Calu3 (cell line): ENCODE measurements around the gene CAPNS1. TPM values are rescaled to one million over a fixed set of nuclear protein-coding genes. Genes with fewer than 3 reads are reported as not detected.

Experiments
- BruUV-seq: library from RNA; stranded (reverse); fragments of 400-500 nt; replicated peaks from 2 replicates; lab custom pipeline; 2021; lab: Mats Ljungman, UMichigan
- CTCF ChIA-PET: fragments of 300-600 bp; sonication (Branson Sonifier 250); formaldehyde crosslinking; loops from one replicate; lab custom pipeline; 2022; ENCODE audit warnings: antibody characterized with exemption; lab: Charles Lee
- DNase-seq: peaks from one replicate; pipeline ENCODE4 v3.0.0; 2022
- H3K27ac Mint-ChIP-seq: one replicate; pipeline ENCODE4 v1.8.0; 2022; ENCODE audit warnings: mixed read lengths; ENCODE audit not compliant: unreplicated experiment
- H3K27me3 Mint-ChIP-seq: one replicate; pipeline ENCODE4 v1.8.0; 2022; ENCODE audit warnings: mixed read lengths; ENCODE audit not compliant: unreplicated experiment
- H3K36me3 Mint-ChIP-seq: one replicate; pipeline ENCODE4 v1.8.0; 2022; ENCODE audit warnings: mild to moderate bottlenecking, moderate library complexity, mixed read lengths; ENCODE audit not compliant: insufficient read depth, unreplicated experiment
- H3K4me1 Mint-ChIP-seq: one replicate; pipeline ENCODE4 v1.8.0; 2022; ENCODE audit warnings: mild to moderate bottlenecking, low read depth, mixed read lengths; ENCODE audit not compliant: unreplicated experiment
- H3K4me3 Mint-ChIP-seq: one replicate; pipeline ENCODE4 v1.8.0; 2022; ENCODE audit warnings: mild to moderate bottlenecking, low read depth, moderate library complexity, mixed read lengths; ENCODE audit not compliant: unreplicated experiment
- H3K9me3 Mint-ChIP-seq: one replicate; pipeline ENCODE4 v1.8.0; 2022; ENCODE audit warnings: low read depth, mixed read lengths; ENCODE audit not compliant: unreplicated experiment
- intact Hi-C: fragments of 100-400 bp; cut with micrococcal nuclease; formaldehyde crosslinking; loops from one replicate; pipeline ENCODE4 v1.10.0; 2022; ENCODE audit not compliant: unreplicated experiment
- total RNA-seq: library from RNA; stranded (reverse); gene quantifications from 2 replicates; pipeline ENCODE4 v1.2.3, GENCODE V29; 2022
- TF ChIP-seq, protein P1 (sequence below): fragments of 200-600 bp; IDR thresholded peaks from one replicate; pipeline ENCODE4 v1.8.0; 2022; ENCODE audit warnings: antibody characterized with exemption; ENCODE audit not compliant: unreplicated experiment

CAPNS1 gene
- total RNA-seq, 1 experiment from 2014 or later = 894 TPM

DNA sequence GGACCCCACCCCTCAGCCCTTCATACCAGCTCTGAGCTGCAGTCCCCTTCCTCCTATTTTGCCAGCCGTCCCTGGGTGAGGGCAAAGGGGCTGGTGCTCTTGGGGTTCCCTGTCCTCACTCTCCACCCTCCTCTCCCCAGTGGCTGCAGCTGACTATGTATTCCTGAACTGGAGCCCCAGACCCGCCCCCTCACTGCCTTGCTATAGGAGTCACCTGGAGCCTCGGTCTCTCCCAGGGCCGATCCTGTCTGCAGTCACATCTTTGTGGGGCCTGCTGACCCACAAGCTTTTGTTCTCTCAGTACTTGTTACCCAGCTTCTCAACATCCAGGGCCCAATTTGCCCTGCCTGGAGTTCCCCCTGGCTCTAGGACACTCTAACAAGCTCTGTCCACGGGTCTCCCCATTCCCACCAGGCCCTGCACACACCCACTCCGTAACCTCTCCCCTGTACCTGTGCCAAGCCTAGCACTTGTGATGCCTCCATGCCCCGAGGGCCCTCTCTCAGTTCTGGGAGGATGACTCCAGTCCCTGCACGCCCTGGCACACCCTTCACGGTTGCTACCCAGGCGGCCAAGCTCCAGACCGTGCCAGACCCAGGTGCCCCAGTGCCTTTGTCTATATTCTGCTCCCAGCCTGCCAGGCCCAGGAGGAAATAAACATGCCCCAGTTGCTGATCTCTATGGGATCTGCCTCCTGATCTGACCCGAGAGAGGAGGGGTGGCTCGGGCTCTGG is 10.0 kb downstream of the CAPNS1 start:
- CTCF ChIA-PET = no interaction called here
- BruUV-seq = TSS peak; percentile 72

DNA sequence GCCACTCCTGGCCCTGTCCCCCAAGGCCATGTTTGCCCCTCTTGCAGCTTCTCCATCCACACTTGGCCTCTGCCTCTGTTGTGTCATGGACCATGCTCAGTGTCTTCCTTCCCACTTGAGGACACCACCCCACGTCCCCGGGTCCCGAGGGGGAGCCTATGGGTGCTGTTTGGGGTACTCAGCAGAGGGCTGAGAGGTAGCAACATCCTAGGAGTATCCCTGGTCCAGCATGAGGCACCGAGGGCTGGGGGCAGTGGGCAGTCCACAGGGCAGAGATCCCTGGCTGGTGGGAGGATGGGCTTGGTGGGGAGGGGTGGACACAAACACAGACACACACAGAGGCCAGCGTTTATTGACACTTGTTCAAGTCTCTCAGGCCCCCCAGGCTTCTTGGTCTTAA is 10.7 kb downstream of the CAPNS1 start:
- H3K36me3 Mint-ChIP-seq = peaks cover 69% of the 10 kb centered on the region
- H3K27me3 Mint-ChIP-seq = no peaks in the 10 kb centered on the region
- no peak for DNase-seq

More for the DNA sequence above, 10.0 kb downstream of the CAPNS1 start:
- Mint-ChIP-seq H3K36me3 (peaks cover 70% of the 10 kb centered on the region), H3K4me3 (no peak overlapping the region), H3K4me1 (no peaks in the 10 kb centered on the region), H3K27ac (no peak overlapping the region), H3K9me3 (no peaks in the 10 kb centered on the region), H3K27me3 (no peaks in the 10 kb centered on the region)
- DNase-seq = no peak
- TF ChIP-seq, protein P1, sequence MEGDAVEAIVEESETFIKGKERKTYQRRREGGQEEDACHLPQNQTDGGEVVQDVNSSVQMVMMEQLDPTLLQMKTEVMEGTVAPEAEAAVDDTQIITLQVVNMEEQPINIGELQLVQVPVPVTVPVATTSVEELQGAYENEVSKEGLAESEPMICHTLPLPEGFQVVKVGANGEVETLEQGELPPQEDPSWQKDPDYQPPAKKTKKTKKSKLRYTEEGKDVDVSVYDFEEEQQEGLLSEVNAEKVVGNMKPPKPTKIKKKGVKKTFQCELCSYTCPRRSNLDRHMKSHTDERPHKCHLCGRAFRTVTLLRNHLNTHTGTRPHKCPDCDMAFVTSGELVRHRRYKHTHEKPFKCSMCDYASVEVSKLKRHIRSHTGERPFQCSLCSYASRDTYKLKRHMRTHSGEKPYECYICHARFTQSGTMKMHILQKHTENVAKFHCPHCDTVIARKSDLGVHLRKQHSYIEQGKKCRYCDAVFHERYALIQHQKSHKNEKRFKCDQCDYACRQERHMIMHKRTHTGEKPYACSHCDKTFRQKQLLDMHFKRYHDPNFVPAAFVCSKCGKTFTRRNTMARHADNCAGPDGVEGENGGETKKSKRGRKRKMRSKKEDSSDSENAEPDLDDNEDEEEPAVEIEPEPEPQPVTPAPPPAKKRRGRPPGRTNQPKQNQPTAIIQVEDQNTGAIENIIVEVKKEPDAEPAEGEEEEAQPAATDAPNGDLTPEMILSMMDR = no peak
- intact Hi-C loops = no loop called here

DNA sequence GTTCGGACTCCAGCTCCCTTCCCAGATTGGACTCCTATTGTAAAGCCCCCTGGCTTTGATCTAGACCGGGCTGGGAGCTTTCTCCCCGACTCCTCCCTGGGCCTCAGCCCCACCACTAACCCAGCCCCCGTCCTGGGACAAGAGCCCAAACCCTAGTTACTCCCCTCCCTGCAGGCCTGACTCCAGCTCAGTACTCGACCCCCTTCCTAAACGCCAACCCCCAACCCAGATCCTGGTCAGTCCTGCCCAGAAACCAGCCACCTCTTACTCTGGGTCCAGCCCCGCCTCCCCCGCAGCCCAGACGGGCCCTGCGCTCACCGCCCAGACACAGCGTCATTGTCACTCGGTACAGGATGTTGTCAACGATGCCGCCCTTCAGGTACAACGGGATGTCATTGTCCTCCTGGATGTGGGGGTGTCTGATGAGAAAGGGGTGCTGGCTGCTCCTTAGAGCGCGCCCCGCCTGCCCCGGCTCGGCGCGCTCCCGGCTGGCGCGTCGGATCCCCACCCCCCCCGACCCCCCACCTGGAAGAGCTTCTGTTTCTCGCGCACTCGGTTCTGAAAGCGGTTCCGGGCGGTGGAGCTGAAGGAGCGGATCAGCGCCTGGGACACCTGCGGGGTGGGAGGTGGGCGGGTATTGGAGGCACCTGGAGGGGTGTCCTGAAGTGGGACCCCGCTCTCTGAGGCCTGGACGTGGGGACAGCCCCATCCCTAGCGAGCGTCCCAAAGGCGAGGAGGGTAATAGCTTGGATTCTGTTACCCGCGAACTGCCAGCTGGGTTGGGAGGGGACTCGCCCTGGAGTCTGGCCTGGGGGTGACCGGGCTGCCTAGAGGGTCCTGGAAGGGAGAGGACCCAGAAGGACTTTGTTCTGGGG is 11.5 kb downstream of the CAPNS1 start:
- H3K27ac Mint-ChIP-seq = no peak overlapping the region
- peaks cover 61% of the 10 kb centered on the region for H3K36me3 Mint-ChIP-seq
- CTCF ChIA-PET = interaction anchor here (0.6 kb wide), 1 partner anchor 18 kb away, joined by 5 read pairs; no protein-coding TSS in a partner anchor

More for the DNA sequence above, 10.7 kb downstream of the CAPNS1 start:
- intact Hi-C loops = no loop called here
- Mint-ChIP-seq H3K9me3 (no peaks in the 10 kb centered on the region), H3K4me1 (no peaks in the 10 kb centered on the region), H3K4me3 (no peak overlapping the region), H3K27ac (no peak overlapping the region)
- CTCF ChIA-PET = no interaction called here
- TF ChIP-seq, protein P1 = no peak
- no TSS peak for BruUV-seq

DNA sequence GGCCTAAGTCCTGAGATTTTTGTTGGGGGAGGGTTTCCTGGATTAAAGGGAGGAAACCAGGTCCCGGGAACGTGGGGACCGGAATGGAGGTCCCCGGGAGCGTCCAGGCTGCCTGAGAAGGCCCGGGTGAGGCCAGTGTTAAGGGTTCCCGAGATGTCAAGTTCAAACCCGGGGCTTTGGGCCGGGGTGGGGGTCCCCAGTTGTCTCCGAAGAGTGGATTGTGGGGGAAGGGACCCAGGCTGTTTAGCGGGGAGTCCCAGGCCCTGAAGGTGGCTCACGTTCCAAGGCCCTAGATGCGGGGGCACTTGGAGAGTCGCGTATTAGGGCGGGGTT is 12.1 kb downstream of the CAPNS1 start:
- intact Hi-C loops = no loop called here
- H3K27ac Mint-ChIP-seq = no peak overlapping the region
- CTCF ChIA-PET = interaction anchor here (0.6 kb wide), 1 partner anchor 18 kb away, joined by 5 read pairs; no protein-coding TSS in a partner anchor
- BruUV-seq = no TSS peak
- TF ChIP-seq, protein P1 = no peak
- DNase-seq = no peak
- no peaks in the 10 kb centered on the region for H3K27me3 Mint-ChIP-seq
- peaks cover 57% of the 10 kb centered on the region for H3K36me3 Mint-ChIP-seq
- no peak overlapping the region for H3K4me3 Mint-ChIP-seq
- H3K4me1 Mint-ChIP-seq = peaks cover 12% of the 10 kb centered on the region
- no peaks in the 10 kb centered on the region for H3K9me3 Mint-ChIP-seq

More for the DNA sequence above, 11.5 kb downstream of the CAPNS1 start:
- H3K9me3 Mint-ChIP-seq = no peaks in the 10 kb centered on the region
- H3K27me3 Mint-ChIP-seq = no peaks in the 10 kb centered on the region
- TF ChIP-seq, protein P1 = no peak
- intact Hi-C loops = no loop called here
- BruUV-seq = no TSS peak
- DNase-seq = no peak
- no peak overlapping the region for H3K4me3 Mint-ChIP-seq
- peaks cover 6% of the 10 kb centered on the region for H3K4me1 Mint-ChIP-seq
